GM18502 (cell line): ENCODE data around the gene LMAN1L.

Source experiments
- ATAC-seq: cut with Tn5 transposase; IDR thresholded peaks from one replicate; pipeline ENCODE4 v1.9.1; 2021; ENCODE audit warnings: mild to moderate bottlenecking; ENCODE audit not compliant: unreplicated experiment, poor library complexity

Gene LMAN1L

DNA sequence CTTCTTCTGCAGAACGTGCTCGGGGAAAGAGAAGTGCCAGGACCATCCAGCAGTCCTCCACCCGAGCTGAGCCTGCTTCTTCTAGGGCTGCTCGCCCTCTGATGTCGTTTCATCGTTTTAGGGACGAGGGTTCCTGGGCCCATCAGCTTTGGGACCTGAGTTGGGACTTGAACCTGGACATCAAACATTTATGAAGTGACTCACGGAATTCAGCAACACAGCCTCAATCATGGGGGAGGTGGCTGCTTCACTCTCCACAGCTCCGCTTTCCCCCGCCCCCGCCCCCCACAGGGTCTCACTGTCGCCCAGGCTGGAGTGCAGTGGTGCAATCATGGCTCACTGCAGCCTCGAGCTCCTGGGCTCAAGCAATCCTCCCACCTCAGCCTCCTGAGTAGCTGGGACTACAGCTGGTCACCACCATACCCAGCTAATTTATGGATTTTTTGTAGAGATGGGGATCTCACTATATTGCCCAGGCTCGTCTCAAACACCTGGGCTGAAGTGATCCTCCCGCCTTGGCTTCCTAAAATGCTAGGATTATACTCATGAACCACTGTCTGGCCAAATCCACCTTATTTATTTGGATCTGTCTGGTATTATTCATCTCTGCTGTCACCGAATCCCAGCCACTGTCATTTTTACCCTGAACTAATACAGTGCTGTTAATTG is 61.3 kb downstream of the LMAN1L start:
- no peak for ATAC-seq
